K562 (cell line): ENCODE measurements around the gene CDH20. TPM values are rescaled to one million over a fixed set of nuclear protein-coding genes. Genes with fewer than 3 reads are reported as not detected.

ENCODE experiments used
- ATAC-seq: fragments of 200-7000 bp; cut with Tn5 transposase; 3 replicates; pipeline ENCODE4 v1.9.1; 2020; ENCODE audit warnings: moderate library complexity
- BruUV-seq: library from RNA; stranded (reverse); fragments of 400-500 nt; replicated peaks from 2 replicates; lab custom pipeline; 2021; lab: Mats Ljungman, UMichigan
- CTCF ChIA-PET: fragments of 300-600 bp; formaldehyde crosslinking; extraction: SDS; loops from one replicate; lab custom pipeline; 2021; ENCODE audit warnings: low intra/inter-chr PET ratio; lab: Yijun Ruan, JAX
- POLR2A ChIA-PET: fragments of 300-600, 350-650 bp; sonication (Branson Sonifier 250); formaldehyde crosslinking; extraction: SDS; loops from one replicate; lab custom pipeline; 2021; ENCODE audit warnings: antibody characterized with exemption, inconsistent platforms; lab: Yijun Ruan, JAX
- DNase-seq, 4 experiments: peaks; one replicate each; pipeline versions ENCODE4 v3.0.0 to v3.0.0-alpha.2; 2011 to 2018; ENCODE audit warnings: low spot score in 3 of 4, mixed read lengths in 3 of 4; ENCODE audit errors: extremely low read depth in 1 of 4
- FAIRE-seq: peaks from 2 replicates; lab custom pipeline; 2011; peaks lifted over from hg19 to GRCh38; lab: Jason Lieb, UNC
- H2AFZ ChIP-seq: 2 replicates; pipeline ENCODE4 v1.6.0; 2011; ENCODE audit warnings: low read depth, low read length, control low read depth, inconsistent platforms
- H3K27ac ChIP-seq: fragments of 200-600 bp; 3 replicates; pipeline ENCODE4 v1.8.0; 2011; ENCODE audit warnings: low read depth, mild to moderate bottlenecking, control low read depth, inconsistent platforms, low read length, moderate library complexity, mixed read lengths; ENCODE audit errors: extremely low read depth
- H3K27me3 ChIP-seq, 2 experiments: fragments of 300-600 bp in 1 of 2; 2 replicates in 1 of 2; 3 replicates in 1 of 2; pipeline versions ENCODE4 v1.6.0 to v1.8.0; 2011; ENCODE audit warnings: inconsistent platforms in 2 of 2, low read length in 2 of 2, mild to moderate bottlenecking in 1 of 2, mixed read lengths in 1 of 2, moderate library complexity in 1 of 2; ENCODE audit not compliant: control insufficient read depth in 2 of 2, insufficient read depth in 2 of 2
- H3K36me3 ChIP-seq: fragments of 300-600 bp; 3 replicates; pipeline ENCODE4 v1.8.0; 2011; ENCODE audit warnings: mild to moderate bottlenecking, low read length, inconsistent platforms; ENCODE audit not compliant: control insufficient read depth, insufficient read depth
- H3K4me1 ChIP-seq, 2 experiments: fragments of 200-600 bp in 1 of 2; replicated peaks in 1 of 2; 2 replicates in 1 of 2; 3 replicates in 1 of 2; pipeline versions ENCODE4 v1.5.1 to v1.8.0; 2011; ENCODE audit warnings: inconsistent platforms in 2 of 2, low read length in 2 of 2, mild to moderate bottlenecking in 1 of 2, mixed read lengths in 1 of 2, moderate library complexity in 1 of 2; ENCODE audit not compliant: control insufficient read depth in 2 of 2, insufficient read depth in 2 of 2
- H3K4me2 ChIP-seq: 2 replicates; pipeline ENCODE4 v1.6.1; 2011; ENCODE audit warnings: low read length, control low read depth, inconsistent platforms, mixed read lengths; ENCODE audit not compliant: insufficient read depth
- H3K4me3 ChIP-seq: fragments of 200-600 bp; sonication (generic), shearing (Covaris generic); 2 replicates; pipeline ENCODE4 v1.5.1; 2016; ENCODE audit warnings: control low read depth, inconsistent platforms
- H3K79me2 ChIP-seq: fragments of 200-600 bp; 3 replicates; pipeline ENCODE4 v1.8.0; 2011; ENCODE audit warnings: low read length, inconsistent platforms; ENCODE audit not compliant: control insufficient read depth, insufficient read depth
- H3K9ac ChIP-seq, 2 experiments: 2 replicates each; pipeline versions ENCODE4 v1.6.0 to v1.6.1; 2011; ENCODE audit warnings: low read depth in 2 of 2, low read length in 2 of 2, control low read depth in 1 of 2, inconsistent platforms in 1 of 2, mild to moderate bottlenecking in 1 of 2, mixed read lengths in 1 of 2; ENCODE audit not compliant: insufficient read depth in 1 of 2
- H3K9me1 ChIP-seq: one replicate; pipeline ENCODE4 v1.6.0; 2011; ENCODE audit warnings: inconsistent platforms, mild to moderate bottlenecking, low read length, moderate library complexity; ENCODE audit not compliant: control insufficient read depth, insufficient read depth
- H3K9me3 ChIP-seq: replicated peaks from 2 replicates; pipeline ENCODE4 v1.5.1; 2011; ENCODE audit warnings: low read depth, low read length, inconsistent platforms; ENCODE audit not compliant: control insufficient read depth, insufficient read depth
- H4K20me1 ChIP-seq: replicated peaks from 2 replicates; pipeline ENCODE4 v1.6.1; 2011; ENCODE audit warnings: low read length, inconsistent platforms, mixed read lengths; ENCODE audit not compliant: control insufficient read depth, insufficient read depth
- ASH1L ChIP-seq: fragments of 450-650 bp; IDR thresholded peaks from 2 replicates; pipeline ENCODE4 v1.6.1; 2018; ENCODE audit warnings: borderline replicate concordance, mild to moderate bottlenecking, low read depth; ENCODE audit not compliant: partially characterized antibody
- BHLHE40 ChIP-seq: IDR thresholded peaks from 2 replicates; pipeline ENCODE4 v1.6.1; 2011; ENCODE audit warnings: low read length, improper control_type of control experiment
- BRF2 ChIP-seq: IDR thresholded peaks from 3 replicates; pipeline ENCODE4 v1.6.1; 2011; ENCODE audit warnings: borderline replicate concordance, mild to moderate bottlenecking; ENCODE audit not compliant: insufficient read length, insufficient read depth
- CBX8 ChIP-seq: fragments of 200-600 bp; sonication (generic); IDR thresholded peaks from 2 replicates; pipeline ENCODE4 v1.6.1; 2012; ENCODE audit warnings: borderline replicate concordance, mixed run types, low read depth, mild to moderate bottlenecking, moderate library complexity, mixed read lengths, low read length, control low read depth, inconsistent platforms; ENCODE audit not compliant: poor library complexity, severe bottlenecking; ENCODE audit errors: extremely low read depth
- ESRRB ChIP-seq: fragments of 250-450 bp; sonication (Bioruptor Pico); IDR thresholded peaks from 2 replicates; pipeline ENCODE4 v1.5.0; 2020; ENCODE audit warnings: mild to moderate bottlenecking, moderate library complexity, borderline replicate concordance
- HIVEP1 ChIP-seq: fragments of 250-450 bp; sonication (Bioruptor Pico); IDR thresholded peaks from 2 replicates; pipeline ENCODE4 v1.4.0; 2020; ENCODE audit warnings: mild to moderate bottlenecking
- MTA1 ChIP-seq: fragments of 450-650 bp; IDR thresholded peaks from 2 replicates; pipeline ENCODE4 v1.6.1; 2017; ENCODE audit warnings: borderline replicate concordance
- OTX1 ChIP-seq: fragments of 450-650 bp; formaldehyde crosslinking; IDR thresholded peaks from 2 replicates; pipeline ENCODE4 v1.4.0; 2022; ENCODE audit warnings: mild to moderate bottlenecking
- RERE ChIP-seq: sonication (generic); formaldehyde crosslinking; IDR thresholded peaks from 2 replicates; pipeline ENCODE4 v1.8.0; 2023; ENCODE audit warnings: missing genetic modification reagents, mild to moderate bottlenecking, borderline replicate concordance
- SAP30 ChIP-seq: fragments of 200-600 bp; sonication (generic); IDR thresholded peaks from 2 replicates; pipeline ENCODE4 v1.6.1; 2012; ENCODE audit warnings: borderline replicate concordance, low read depth, mild to moderate bottlenecking, moderate library complexity, low read length, control low read depth, inconsistent platforms; ENCODE audit not compliant: insufficient read depth, poor library complexity, severe bottlenecking
- SETDB1 ChIP-seq: IDR thresholded peaks from one replicate; pipeline ENCODE4 v1.6.1; 2012; ENCODE audit warnings: low read length, control low read depth, inconsistent platforms
- SIRT6 ChIP-seq: IDR thresholded peaks from one replicate; pipeline ENCODE4 v1.6.1; 2012; ENCODE audit warnings: low read depth, mild to moderate bottlenecking, control low read depth, inconsistent platforms, low read length, moderate library complexity
- ZNF395 ChIP-seq: fragments of 200-800 bp; sonication (Bioruptor generic); IDR thresholded peaks from 2 replicates; pipeline ENCODE4 v1.6.1; 2017; ENCODE audit warnings: missing genetic modification characterization, missing compliant biosample characterization
- ZZZ3 ChIP-seq: fragments of 450-650 bp; IDR thresholded peaks from 2 replicates; pipeline ENCODE4 v1.6.1; 2016; ENCODE audit warnings: antibody characterized with exemption, mild to moderate bottlenecking, moderate library complexity
- WGBS: fragments of 100-300 bp; shearing (Covaris generic); methylation state at CpG from one replicate; pipeline ENCODE4 v1.1.6; 2016; ENCODE audit warnings: low coverage, mixed read lengths; ENCODE audit not compliant: insufficient coverage; ENCODE audit errors: missing lambda C conversion rate; 5-methylcytosine and 5-hydroxymethylcytosine counted together
- in situ Hi-C: fragments of 300-500 bp; cut with MboI; formaldehyde crosslinking; loops from 4 replicates; pipeline ENCODE4 v1.15.0; 2018; ENCODE audit warnings: inconsistent platforms, mixed read lengths
- intact Hi-C: fragments of 100-400 bp; cut with micrococcal nuclease; formaldehyde crosslinking; loops from 2 replicates; pipeline ENCODE4 v1.14.2; 2022
- polyA plus RNA-seq, 8 experiments: library from polyadenylated mRNA; depleted of rRNA in 4 of 8; stranded (reverse) in 5 of 8; unstranded in 3 of 8; fragments of >200 nt; fragmentation: Nextera tagmentation in 2 of 8; fragmentation: Illumina TruSeq in 1 of 8; extraction: Ambion mirVana in 2 of 8; extraction: Trizol in 1 of 8; gene quantifications; 2 replicates each; pipeline versions ENCODE4 v1.2.1 to v1.2.3, GENCODE V29; 2011 to 2014; ENCODE audit warnings: inconsistent platforms in 1 of 8, missing spikeins in 1 of 8
- total RNA-seq, 7 experiments: library from RNA; depleted of rRNA in 6 of 7; stranded (reverse); fragments of >200 nt in 6 of 7; fragmentation: Illumina TruSeq in 2 of 7; extraction: Trizol in 2 of 7; gene quantifications; 2 replicates each; pipeline versions ENCODE4 v1.2.1 to v1.2.3, GENCODE V29; 2011 to 2021; ENCODE audit warnings: low replicate concordance in 1 of 7

Gene CDH20
- total and polyA plus RNA-seq, 9 of the 15 experiments (the other 6 are each of a cell fraction or from before 2014, with no cell fraction given), result not detected

- H3K4me1 ChIP-seq, result peaks cover 0 to 4% of the 10 kb centered on the region in 2 experiments; a peak in 2 of 5 replicates
- no peak for ATAC-seq
- in situ Hi-C loops (loop anchor here (25.0 kb wide), 1 partner anchor 558 kb away; no protein-coding TSS in a partner anchor), intact Hi-C loops (no loop called here)
- H3K27me3 ChIP-seq, result no peaks in the 10 kb centered on the region
- H3K79me2 ChIP-seq, result no peaks in the 10 kb centered on the region
- no peak for DNase-seq
- H4K20me1 ChIP-seq, result no peaks in the 10 kb centered on the region
- ChIA-PET CTCF (no interaction called here), POLR2A (no interaction called here)
- H3K27ac ChIP-seq, result no peak overlapping the region
- H3K4me3 ChIP-seq, result no peak overlapping the region
- no peaks in the 10 kb centered on the region for H3K9me3 ChIP-seq
- no peak overlapping the region for H3K9ac ChIP-seq
- no TSS peak for BruUV-seq
- H2AFZ ChIP-seq, result no peak overlapping the region
- no peaks in the 10 kb centered on the region for H3K36me3 ChIP-seq
- FAIRE-seq, result no peak
- WGBS, result 0% methylated on average over 1 of the region's 2 CpGs
- no peaks in the 10 kb centered on the region for H3K9me1 ChIP-seq
- H3K4me2 ChIP-seq, result no peak overlapping the region
- TF ChIP-seq ESRRB (no peak), SAP30 (no peak), BHLHE40 (no peak), SETDB1 (no peak), BRF2 (no peak), RERE (CRISPR knock-in tag) (no peak), ASH1L (no peak), ZZZ3 (no peak), OTX1 (no peak), CBX8 (no peak), ZNF395 (CRISPR knock-in tag) (no peak), MTA1 (no peak), SIRT6 (no peak), HIVEP1 (no peak)
Observed at GRCh38 chr18:61578846-61579245, 245.6 kb downstream of the CDH20 start.
